Sigmoid colon (tissue), 7 donors: ENCODE results near the gene DPY19L1. TPM values are rescaled to one million over a fixed set of nuclear protein-coding genes. Genes with fewer than 3 reads are reported as not detected.
"Not testable (repeated sequence)": the region's sequence is repeated elsewhere in the genome, so short reads cannot be mapped to it uniquely, and the experiment has no call there.

Source experiments
- DNase-seq: peaks from one replicate; pipeline ENCODE4 v3.0.0-alpha.2; 2019
- H3K27ac ChIP-seq, 4 donors: fragments of 200-600 bp; sonication (generic); one replicate each; pipeline ENCODE4 v1.5.1; 2016 to 2019; ENCODE audit warnings: mild to moderate bottlenecking in 1 of 4
- H3K27me3 ChIP-seq, 3 donors: fragments of 200-600 bp; sonication (generic); one replicate each; pipeline ENCODE4 v1.5.1; 2019; ENCODE audit warnings: mild to moderate bottlenecking in 1 of 3
- H3K36me3 ChIP-seq, 4 donors: fragments of 200-600 bp; sonication (generic); one replicate each; pipeline ENCODE4 v1.5.1; 2016 to 2019
- H3K4me1 ChIP-seq, 4 donors: fragments of 200-600 bp; sonication (generic); one replicate each; pipeline ENCODE4 v1.5.1; 2017 to 2019
- H3K4me3 ChIP-seq, 4 donors: fragments of 200-600 bp; sonication (generic); one replicate each; pipeline ENCODE4 v1.5.1; 2017 to 2019; ENCODE audit warnings: mild to moderate bottlenecking in 2 of 4, moderate library complexity in 1 of 4
- H3K9me3 ChIP-seq, 4 donors: fragments of 200-600 bp in 3 of 4; sonication (generic) in 3 of 4; one replicate each; pipeline versions ENCODE4 v1.5.1 to v1.6.1; 2013 to 2019
- CTCF ChIP-seq, 4 experiments: fragments of 450-650 bp in 3 of 4; fragments of 200-600 bp in 1 of 4; IDR thresholded peaks; one replicate each; pipeline ENCODE4 v1.5.1; 2016 to 2019; ENCODE audit warnings: antibody characterized with exemption in 4 of 4, mild to moderate bottlenecking in 3 of 4, moderate library complexity in 2 of 4
- EP300 ChIP-seq, 4 donors: sonication (generic); formaldehyde crosslinking; IDR thresholded peaks; one replicate each; pipeline ENCODE4 v1.6.1; 2017; ENCODE audit warnings: antibody characterized with exemption in 4 of 4
- POLR2A ChIP-seq, 2 donors: fragments of 450-650 bp; IDR thresholded peaks; one replicate each; pipeline ENCODE4 v1.6.1; 2016; ENCODE audit warnings: antibody characterized with exemption in 2 of 2, mild to moderate bottlenecking in 2 of 2, moderate library complexity in 2 of 2
- POLR2AphosphoS5 ChIP-seq, 4 donors: sonication (generic); formaldehyde crosslinking; IDR thresholded peaks; one replicate each; pipeline ENCODE4 v1.6.1; 2017; ENCODE audit warnings: antibody characterized with exemption in 4 of 4
- WGBS, 2 donors: extraction: QIAGEN DNeasy Blood & Tissue Kit; methylation state at CpG; one replicate each; pipeline ENCODE4 v1.1.7; 2013; 5-methylcytosine and 5-hydroxymethylcytosine counted together
- intact Hi-C: fragments of 100-400 bp; cut with DNase I; formaldehyde crosslinking; loops from one replicate; pipeline ENCODE4 v1.15.1; 2023
- polyA plus RNA-seq, 3 donors: library from polyadenylated mRNA; stranded (reverse); fragments of 200-250 nt; gene quantifications; one replicate each; pipeline ENCODE4 v1.2.3, GENCODE V29; 2013
- total RNA-seq, 4 donors: library from RNA; depleted of rRNA; stranded (reverse); fragments of >200 nt; gene quantifications; one replicate each; pipeline ENCODE4 v1.1.0, GENCODE V29; 2016
- donor health status: healthy with polysubstance abuse.
- donor health status: Bipolar disorder and iron deficiency.
- donor health status: healthy.

The DPY19L1 gene
- total and polyA plus RNA-seq, 7 donors = 1.8 to 17.1 (median 12.1) TPM

GRCh38 chr7:34991938-34992840, 45.1 kb downstream of the DPY19L1 start:
- TF ChIP-seq POLR2AphosphoS5 (IDR thresholded peaks at IDR 0.05) (no peak), POLR2A (IDR thresholded peaks at IDR 0.05) (no peak)
- Histone ChIP-seq H3K4me1 (no peaks in the 10 kb centered on the region), H3K27ac (no peak overlapping the region), H3K9me3 (no peaks in the 10 kb centered on the region), H3K27me3 (no peaks in the 10 kb centered on the region), H3K36me3 (no peaks in the 10 kb centered on the region), H3K4me3 (no peak overlapping the region)
- intact Hi-C loops = no loop called here
- no peak for DNase-seq
- WGBS, 2 donors = 19 to 60% methylated on average over 12 of the region's 12 CpGs

- H3K4me1 ChIP-seq, H3K27me3 ChIP-seq, DNase-seq, intact Hi-C loops, H3K27ac ChIP-seq, H3K9me3 ChIP-seq, H3K4me3 ChIP-seq, H3K36me3 ChIP-seq: not testable (repeated sequence)
- 71 to 81% methylated on average over 2 of the region's 2 CpGs for WGBS, 2 donors
These were observed 48.7 kb downstream of the DPY19L1 start for GRCh38 chr7:34988442-34989125.

- H3K27ac ChIP-seq, DNase-seq, intact Hi-C loops, H3K27me3 ChIP-seq, H3K36me3 ChIP-seq, H3K4me1 ChIP-seq, H3K9me3 ChIP-seq, H3K4me3 ChIP-seq: not testable (repeated sequence)
- WGBS, 2 donors = 85 to 93% methylated on average over 3 of the region's 3 CpGs
These were observed 52.1 kb downstream of the DPY19L1 start for GRCh38 chr7:34985155-34985554.

- H3K27me3 ChIP-seq, H3K27ac ChIP-seq, H3K36me3 ChIP-seq, H3K9me3 ChIP-seq, H3K4me1 ChIP-seq, intact Hi-C loops, H3K4me3 ChIP-seq, DNase-seq: not testable (repeated sequence)
- WGBS, 2 donors = 96 to 97% methylated on average over 4 of the region's 4 CpGs
These were observed 53.1 kb downstream of the DPY19L1 start for GRCh38 chr7:34984140-34984539.

- Histone ChIP-seq H3K4me1 (no peaks in the 10 kb centered on the region), H3K27me3 (no peaks in the 10 kb centered on the region), H3K27ac (no peak overlapping the region), H3K4me3 (no peak overlapping the region), H3K36me3 (no peaks in the 10 kb centered on the region), H3K9me3 (no peaks in the 10 kb centered on the region)
- 83 to 91% methylated on average over 3 of the region's 3 CpGs for WGBS, 2 donors
- intact Hi-C loops = no loop called here
- TF ChIP-seq POLR2A (IDR thresholded peaks at IDR 0.05) = no peak
- TF ChIP-seq EP300 (IDR thresholded peaks at IDR 0.05) = no peak
- no peak for TF ChIP-seq POLR2AphosphoS5 (IDR thresholded peaks at IDR 0.05)
- TF ChIP-seq CTCF (IDR thresholded peaks at IDR 0.05) = no peak
- DNase-seq = no peak
These were observed 54.8 kb downstream of the DPY19L1 start for GRCh38 chr7:34982371-34983019.

- DNase-seq, H3K4me1 ChIP-seq, H3K4me3 ChIP-seq, H3K27ac ChIP-seq, H3K36me3 ChIP-seq, H3K27me3 ChIP-seq, H3K9me3 ChIP-seq, intact Hi-C loops: not testable (repeated sequence)
- 88% methylated on average over 2 of the region's 2 CpGs for WGBS, 2 donors
These were observed 58.2 kb downstream of the DPY19L1 start for GRCh38 chr7:34979124-34979523.

- Histone ChIP-seq H3K4me3 (no peak overlapping the region), H3K9me3 (peaks cover 0 to 2% (median 0%) of the 10 kb centered on the region in 4 donors), H3K36me3 (peaks cover 0 to 16% (median 4%) of the 10 kb centered on the region in 4 donors), H3K4me1 (no peaks in the 10 kb centered on the region), H3K27ac (no peak overlapping the region), H3K27me3 (no peaks in the 10 kb centered on the region)
- no peak for DNase-seq
- WGBS, 2 donors = 97% methylated on average over 3 of the region's 3 CpGs
- intact Hi-C loops = no loop called here
- TF ChIP-seq EP300 (IDR thresholded peaks at IDR 0.05) (no peak), POLR2AphosphoS5 (IDR thresholded peaks at IDR 0.05) (no peak), POLR2A (IDR thresholded peaks at IDR 0.05) (no peak), CTCF (IDR thresholded peaks at IDR 0.05) (no peak)
These were observed 63.9 kb downstream of the DPY19L1 start for GRCh38 chr7:34973400-34973760.

GRCh38 chr7:34972739-34973399, 64.4 kb downstream of the DPY19L1 start:
- DNase-seq, intact Hi-C loops: not testable (repeated sequence)
- 84 to 95% methylated on average over 1 of the region's 1 CpG for WGBS, 2 donors

GRCh38 chr7:34967818-34968217, 69.5 kb downstream of the DPY19L1 start:
- H3K27ac ChIP-seq, intact Hi-C loops, H3K9me3 ChIP-seq, H3K4me3 ChIP-seq, DNase-seq, H3K4me1 ChIP-seq, H3K27me3 ChIP-seq: not testable (repeated sequence)
- no CpG with 5 or more reads among the region's 1 CpG for WGBS, 2 donors
- H3K36me3 ChIP-seq = peaks cover 0 to 16% (median 4%) of the 10 kb centered on the region in 4 donors

More at GRCh38 chr7:34972739-34973399, 64.4 kb downstream of the DPY19L1 start:
- peaks cover 0 to 16% (median 4%) of the 10 kb centered on the region in 4 donors for H3K36me3 ChIP-seq
- not testable (repeated sequence) for H3K4me1 ChIP-seq, H3K4me3 ChIP-seq, H3K27me3 ChIP-seq, H3K9me3 ChIP-seq, H3K27ac ChIP-seq
